ENCODE measurements around the gene CETN3. TPM values are rescaled to one million over a fixed set of nuclear protein-coding genes. Genes with fewer than 3 reads are reported as not detected.
A peak's percentile ranks its signal among the peaks of the same experiment; 100 is the strongest.

Gene CETN3
- total RNA-seq = 22.5 TPM
- long read RNA-seq, transcript CETN3-201 (5 exons, 2,432 nt) = major isoform, 14 of 17 reads
- long read RNA-seq, partial matches to known transcripts = 1 of 17 reads
- long read RNA-seq, other reads (novel, unspliced or antisense) = 0 of 17 reads

DNA sequence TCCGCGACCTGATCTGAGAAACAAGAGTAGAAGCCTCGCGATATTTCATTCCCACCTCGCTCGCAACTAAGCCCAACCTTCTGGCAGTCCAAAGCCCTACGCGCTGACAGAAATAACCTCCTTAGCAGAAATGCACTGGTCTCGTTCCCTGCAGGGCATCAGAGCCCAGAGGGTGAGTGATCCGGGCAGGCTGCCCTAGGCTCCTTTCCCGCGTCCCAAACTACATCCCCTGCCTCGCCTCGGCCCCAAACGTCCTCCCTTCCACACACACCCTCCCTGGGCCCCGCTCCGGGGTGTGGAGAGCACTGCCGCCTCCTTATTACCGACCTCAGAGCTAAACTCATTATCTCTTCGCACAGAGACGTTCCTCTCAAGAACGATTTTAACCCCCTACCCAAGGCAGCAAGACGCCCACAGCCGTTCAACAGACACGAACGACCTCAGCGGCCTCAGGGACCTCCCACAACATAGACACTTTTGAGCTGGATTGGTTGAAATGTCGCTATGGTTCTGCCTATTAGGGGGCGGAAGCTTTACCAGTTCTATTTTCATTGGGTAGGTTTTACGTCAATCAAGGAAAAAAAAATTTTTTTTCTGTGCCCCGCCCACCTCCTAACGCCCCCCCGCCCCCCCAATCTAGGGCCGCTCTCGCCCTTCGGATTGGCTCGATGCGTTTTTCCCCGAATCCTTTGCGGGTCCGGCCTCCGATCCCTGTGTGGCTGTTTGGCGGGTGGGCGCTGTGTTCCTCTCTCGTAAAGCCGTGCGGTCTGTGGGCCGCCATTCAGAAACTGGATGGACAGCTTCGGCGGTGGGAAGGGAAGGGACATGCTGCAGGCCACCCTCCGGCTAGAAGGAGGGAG is at the start of gene CETN3:
Gene CETN3 (minus strand): TSS at position 439 of the 860 bp plus-strand sequence. CDS start 95 bp downstream, at position 344.
- DNase-seq = peak; percentile 95
- H3K9me3 ChIP-seq = no peaks in the 10 kb centered on the region
- peak; percentile 98 for ATAC-seq
- H3K27ac ChIP-seq = peak within 1 kb of the TSS; percentile 95
- intact Hi-C loops (cut with DNase I) = no loop called here
- H3K36me3 ChIP-seq = peaks cover 11% of the 10 kb centered on the region
- no peaks in the 10 kb centered on the region for H3K27me3 ChIP-seq (ENCODE audit: low read depth)
- peaks cover 5% of the 10 kb centered on the region for H3K4me1 ChIP-seq
- TF ChIP-seq, protein P1, sequence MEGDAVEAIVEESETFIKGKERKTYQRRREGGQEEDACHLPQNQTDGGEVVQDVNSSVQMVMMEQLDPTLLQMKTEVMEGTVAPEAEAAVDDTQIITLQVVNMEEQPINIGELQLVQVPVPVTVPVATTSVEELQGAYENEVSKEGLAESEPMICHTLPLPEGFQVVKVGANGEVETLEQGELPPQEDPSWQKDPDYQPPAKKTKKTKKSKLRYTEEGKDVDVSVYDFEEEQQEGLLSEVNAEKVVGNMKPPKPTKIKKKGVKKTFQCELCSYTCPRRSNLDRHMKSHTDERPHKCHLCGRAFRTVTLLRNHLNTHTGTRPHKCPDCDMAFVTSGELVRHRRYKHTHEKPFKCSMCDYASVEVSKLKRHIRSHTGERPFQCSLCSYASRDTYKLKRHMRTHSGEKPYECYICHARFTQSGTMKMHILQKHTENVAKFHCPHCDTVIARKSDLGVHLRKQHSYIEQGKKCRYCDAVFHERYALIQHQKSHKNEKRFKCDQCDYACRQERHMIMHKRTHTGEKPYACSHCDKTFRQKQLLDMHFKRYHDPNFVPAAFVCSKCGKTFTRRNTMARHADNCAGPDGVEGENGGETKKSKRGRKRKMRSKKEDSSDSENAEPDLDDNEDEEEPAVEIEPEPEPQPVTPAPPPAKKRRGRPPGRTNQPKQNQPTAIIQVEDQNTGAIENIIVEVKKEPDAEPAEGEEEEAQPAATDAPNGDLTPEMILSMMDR (IDR thresholded peaks at IDR 0.05) = peak; percentile 6
- peak within 1 kb of the TSS; percentile 87 for H3K4me3 ChIP-seq

DNA sequence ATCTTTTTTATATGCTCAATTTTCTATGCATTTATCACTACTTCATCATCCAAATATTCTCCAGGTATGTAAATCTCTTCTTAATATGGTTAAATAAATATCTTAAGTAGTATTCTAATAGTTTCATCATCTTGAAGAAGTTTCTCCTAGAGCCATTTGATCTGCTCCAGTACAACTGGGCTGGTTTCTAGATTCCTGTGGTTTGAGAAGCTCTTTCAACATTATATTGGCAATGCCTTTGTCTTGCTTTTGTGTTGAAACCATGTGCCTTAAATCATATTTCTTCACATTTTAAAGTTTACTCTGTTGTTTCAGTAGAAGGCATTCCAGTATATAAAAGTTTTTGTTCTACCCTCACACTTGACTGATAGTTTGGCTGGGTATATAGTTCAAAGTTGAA is 37.4 kb upstream of the CETN3 start:
- no peak for ATAC-seq
- no peaks in the 10 kb centered on the region for H3K27me3 ChIP-seq (ENCODE audit: low read depth)
- intact Hi-C loops (cut with DNase I) = no loop called here

DNA sequence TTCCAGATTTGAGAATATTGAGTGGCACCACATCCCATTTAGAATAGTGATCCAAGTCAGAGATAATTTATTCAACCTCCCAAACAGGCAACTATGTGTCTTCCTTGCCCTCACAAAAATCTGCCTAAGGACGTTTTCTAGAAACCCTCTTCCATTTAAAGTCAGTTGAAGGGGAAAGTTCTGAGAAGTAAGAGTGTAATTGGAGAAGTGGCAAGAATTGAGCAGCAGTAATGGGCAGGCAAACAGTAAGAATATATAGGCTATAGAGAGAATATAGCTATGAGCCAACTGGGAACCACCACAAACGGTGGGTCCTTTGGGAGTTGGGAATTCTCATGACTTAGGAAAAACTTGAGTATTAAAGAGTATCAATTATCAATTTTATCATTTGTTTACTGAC is 31.1 kb upstream of the CETN3 start:
- H3K27ac ChIP-seq = no peak overlapping the region
- H3K4me1 ChIP-seq = peaks cover 8% of the 10 kb centered on the region
- H3K9me3 ChIP-seq = no peaks in the 10 kb centered on the region
- ATAC-seq = no peak
- TF ChIP-seq, protein P1 (IDR thresholded peaks at IDR 0.05) = no peak
- H3K27me3 ChIP-seq (ENCODE audit: low read depth) = no peaks in the 10 kb centered on the region
- intact Hi-C loops (cut with DNase I) = no loop called here
- H3K4me3 ChIP-seq = no peak overlapping the region
- DNase-seq = no peak
- no peaks in the 10 kb centered on the region for H3K36me3 ChIP-seq

More for the DNA sequence above, 37.4 kb upstream of the CETN3 start:
- H3K4me3 ChIP-seq = no peak overlapping the region
- no peak overlapping the region for H3K27ac ChIP-seq
- no peaks in the 10 kb centered on the region for H3K36me3 ChIP-seq
- DNase-seq = no peak
- H3K9me3 ChIP-seq = no peaks in the 10 kb centered on the region
- no peaks in the 10 kb centered on the region for H3K4me1 ChIP-seq
- TF ChIP-seq, protein P1 (IDR thresholded peaks at IDR 0.05) = no peak

DNA sequence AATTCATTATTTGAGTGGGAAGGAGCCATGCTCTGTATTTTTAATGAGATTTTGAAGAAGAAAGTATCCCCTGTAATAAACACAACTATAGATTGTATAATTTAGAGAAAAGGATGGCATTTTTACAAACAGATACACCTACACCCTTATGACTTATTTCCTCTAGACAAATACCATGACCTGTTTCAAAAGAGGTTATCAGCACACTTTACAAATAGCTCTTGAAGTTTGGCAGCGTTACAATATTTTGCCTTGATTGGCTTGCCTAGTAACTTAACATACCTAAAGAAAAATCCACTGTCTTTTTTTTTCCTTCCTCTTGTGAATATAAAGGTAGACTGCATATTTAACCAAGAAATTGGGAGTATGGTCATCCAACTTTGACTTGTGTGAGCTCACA is 28.5 kb upstream of the CETN3 start:
- Histone ChIP-seq H3K4me3 (no peak overlapping the region), H3K27me3 (ENCODE audit: low read depth) (no peaks in the 10 kb centered on the region), H3K9me3 (no peaks in the 10 kb centered on the region), H3K4me1 (peaks cover 8% of the 10 kb centered on the region), H3K36me3 (no peaks in the 10 kb centered on the region), H3K27ac (no peak overlapping the region)
- TF ChIP-seq, protein P1 (IDR thresholded peaks at IDR 0.05) = no peak
- ATAC-seq (peak; percentile 68 to 83), DNase-seq (no peak)
- intact Hi-C loops (cut with DNase I) = loop anchor here (10.0 kb wide), 1 partner anchor 347 kb away; no protein-coding TSS in a partner anchor

DNA sequence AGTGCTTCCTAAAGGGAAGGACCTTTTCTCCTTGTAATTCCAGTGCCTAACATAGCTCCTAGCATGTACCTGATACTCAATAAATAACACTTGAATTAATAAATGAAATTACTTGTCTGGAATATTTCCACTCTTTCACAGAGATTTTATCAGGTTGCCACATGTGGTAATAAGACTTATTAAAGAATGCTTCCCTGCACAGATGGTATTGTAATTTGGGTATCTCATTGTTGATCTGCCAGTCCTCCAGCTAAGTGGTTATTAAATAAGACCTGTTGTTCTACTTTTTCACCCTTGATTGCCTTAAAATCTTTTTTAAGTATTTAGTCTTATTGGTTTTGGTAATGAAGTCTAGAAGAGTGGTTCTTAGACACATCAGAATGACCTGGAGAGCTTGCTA is 28.1 kb upstream of the CETN3 start:
- TF ChIP-seq, protein P1 (IDR thresholded peaks at IDR 0.05) = no peak
- ATAC-seq = peak in 1 of 2 donors; percentile 33
- intact Hi-C loops (cut with DNase I) = loop anchor here (10.0 kb wide), 1 partner anchor 347 kb away; no protein-coding TSS in a partner anchor
- no peak for DNase-seq
- Histone ChIP-seq H3K27ac (no peak overlapping the region), H3K9me3 (no peaks in the 10 kb centered on the region), H3K27me3 (ENCODE audit: low read depth) (no peaks in the 10 kb centered on the region), H3K4me3 (no peak overlapping the region), H3K36me3 (no peaks in the 10 kb centered on the region), H3K4me1 (peaks cover 8% of the 10 kb centered on the region)

Data from lower lobe of right lung (tissue), 2 donors.